H1 (cell line): ENCODE results near the gene ATG7. TPM values are rescaled to one million over a fixed set of nuclear protein-coding genes. Genes with fewer than 3 reads are reported as not detected.

Experiments used
- CTCF ChIA-PET: fragments of 300-600 bp; sonication (Branson Sonifier 250); formaldehyde crosslinking; loops from one replicate; lab custom pipeline; 2021; ENCODE audit not compliant: partially characterized antibody; lab: Charles Lee
- POLR2A ChIA-PET: fragments of 300-600 bp; sonication (Branson Sonifier 250); formaldehyde crosslinking; loops from one replicate; lab custom pipeline; 2021; ENCODE audit warnings: inconsistent platforms; ENCODE audit not compliant: partially characterized antibody; lab: Charles Lee
- DNase-seq, 2 experiments: peaks; one replicate each; pipeline versions ENCODE4 v3.0.0 to v3.0.0-alpha.2; 2010 to 2022; ENCODE audit warnings: low spot score in 2 of 2, low read depth in 1 of 2, mixed read lengths in 1 of 2
- FAIRE-seq: peaks from 2 replicates; lab custom pipeline; 2011; peaks lifted over from hg19 to GRCh38; lab: Jason Lieb, UNC
- H2AFZ ChIP-seq: 2 replicates; pipeline ENCODE4 v1.8.1; 2012; ENCODE audit warnings: low read length, inconsistent platforms
- H2AK5ac ChIP-seq: 2 replicates; pipeline ENCODE4 v1.6.1; 2013; ENCODE audit warnings: low read depth, low read length
- H2BK120ac ChIP-seq: replicated peaks from 2 replicates; pipeline ENCODE3; 2013; ENCODE audit warnings: low read depth, low read length, inconsistent platforms
- H2BK12ac ChIP-seq: 2 replicates; pipeline ENCODE4 v1.6.1; 2013; ENCODE audit warnings: low read depth, low read length
- H2BK15ac ChIP-seq: 2 replicates; pipeline ENCODE4 v1.6.1; 2013; ENCODE audit warnings: low read length
- H2BK20ac ChIP-seq: 2 replicates; pipeline ENCODE4 v1.6.1; 2013; ENCODE audit warnings: low read length
- H2BK5ac ChIP-seq: 2 replicates; pipeline ENCODE4 v1.6.1; 2013; ENCODE audit warnings: low read depth, low read length
- H3K14ac ChIP-seq: 2 replicates; pipeline ENCODE4 v1.6.1; 2013; ENCODE audit warnings: inconsistent platforms; ENCODE audit not compliant: insufficient read length
- H3K18ac ChIP-seq: 2 replicates; pipeline ENCODE4 v1.6.1; 2013; ENCODE audit warnings: low read length; ENCODE audit errors: extremely low read depth
- H3K23ac ChIP-seq: 2 replicates; pipeline ENCODE4 v1.6.1; 2013; ENCODE audit warnings: inconsistent platforms; ENCODE audit not compliant: insufficient read length
- H3K23me2 ChIP-seq: 2 replicates; pipeline ENCODE4 v1.6.1; 2013; ENCODE audit warnings: low read depth, low read length
- H3K27ac ChIP-seq: 2 replicates; pipeline ENCODE4 v1.6.1; 2011; ENCODE audit warnings: low read depth, low read length, inconsistent platforms
- H3K27me3 ChIP-seq, 4 experiments: replicated peaks in 1 of 4; 1 replicate in 1 of 4; 2 replicates in 3 of 4; pipeline versions ENCODE4 v1.6.1 to v1.8.1; 2011 to 2013; ENCODE audit warnings: low read length in 3 of 4, mild to moderate bottlenecking in 3 of 4, inconsistent platforms in 2 of 4, mixed read lengths in 2 of 4, moderate library complexity in 1 of 4; ENCODE audit not compliant: control insufficient read depth in 3 of 4, insufficient read depth in 3 of 4; ENCODE audit errors: extremely low read depth in 1 of 4
- H3K36me3 ChIP-seq, 4 experiments: 2 replicates each; pipeline versions ENCODE4 v1.6.1 to v1.8.1; 2011 to 2013; ENCODE audit warnings: mild to moderate bottlenecking in 4 of 4, low read length in 3 of 4, moderate library complexity in 2 of 4, control low read depth in 1 of 4, inconsistent platforms in 1 of 4; ENCODE audit not compliant: insufficient read depth in 4 of 4, control insufficient read depth in 2 of 4
- H3K4ac ChIP-seq: replicated peaks from 2 replicates; pipeline ENCODE3; 2013; ENCODE audit warnings: low read length, low read depth, mixed read lengths, inconsistent platforms; ENCODE audit not compliant: insufficient read length
- H3K4me1 ChIP-seq, 4 experiments: replicated peaks in 1 of 4; 1 replicate in 1 of 4; 2 replicates in 3 of 4; pipeline versions ENCODE4 v1.6.1 to v1.8.1; 2011 to 2013; ENCODE audit warnings: low read length in 3 of 4, inconsistent platforms in 2 of 4, mixed read lengths in 1 of 4; ENCODE audit not compliant: insufficient read depth in 4 of 4, control insufficient read depth in 3 of 4
- H3K4me2 ChIP-seq, 2 experiments: 2 replicates each; pipeline versions ENCODE4 v1.6.1 to v1.8.1; 2011 to 2013; ENCODE audit warnings: low read depth in 2 of 2, low read length in 2 of 2, control low read depth in 1 of 2, inconsistent platforms in 1 of 2, mild to moderate bottlenecking in 1 of 2; ENCODE audit not compliant: insufficient read depth in 1 of 2
- H3K4me3 ChIP-seq, 4 experiments: fragments of 200-600, 300-600 bp in 1 of 4; sonication (generic), shearing (Covaris generic), sonication (Bioruptor Twin) in 1 of 4; 2 replicates each; pipeline versions ENCODE4 v1.5.1 to v1.8.1; 2011 to 2016; ENCODE audit warnings: low read length in 4 of 4, low read depth in 3 of 4, control low read depth in 2 of 4, inconsistent platforms in 2 of 4, mild to moderate bottlenecking in 2 of 4, mixed read lengths in 1 of 4, moderate library complexity in 1 of 4; ENCODE audit not compliant: insufficient read depth in 2 of 4; ENCODE audit errors: extremely low read depth in 1 of 4
- H3K56ac ChIP-seq: replicated peaks from 2 replicates; pipeline ENCODE3; 2013; ENCODE audit warnings: low read depth, mild to moderate bottlenecking, mixed read lengths, low read length, inconsistent platforms; ENCODE audit not compliant: insufficient read length
- H3K79me1 ChIP-seq: 2 replicates; pipeline ENCODE4 v1.6.1; 2013; ENCODE audit warnings: low read depth, low read length, control low read depth
- H3K79me2 ChIP-seq, 2 experiments: 2 replicates each; pipeline versions ENCODE4 v1.6.1 to v1.8.1; 2012 to 2013; ENCODE audit warnings: low read length in 2 of 2, mild to moderate bottlenecking in 2 of 2, inconsistent platforms in 1 of 2; ENCODE audit not compliant: insufficient read depth in 2 of 2, control insufficient read depth in 1 of 2
- H3K9ac ChIP-seq, 4 experiments: replicated peaks in 1 of 4; 1 replicate in 1 of 4; 2 replicates in 3 of 4; pipeline versions ENCODE4 v1.6.1 to v1.8.1; 2011 to 2013; ENCODE audit warnings: low read depth in 3 of 4, low read length in 3 of 4, control low read depth in 2 of 4, mild to moderate bottlenecking in 2 of 4, moderate library complexity in 2 of 4, inconsistent platforms in 1 of 4; ENCODE audit errors: extremely low read depth in 1 of 4
- H3K9me3 ChIP-seq, 2 experiments: 2 replicates each; pipeline versions ENCODE4 v1.6.1 to v1.8.1; 2012 to 2013; ENCODE audit warnings: mild to moderate bottlenecking in 2 of 2, moderate library complexity in 2 of 2, control low read depth in 1 of 2, inconsistent platforms in 1 of 2, low read depth in 1 of 2, low read length in 1 of 2, mixed read lengths in 1 of 2; ENCODE audit not compliant: insufficient read depth in 2 of 2
- H4K20me1 ChIP-seq, 2 experiments: replicated peaks in 1 of 2; 2 replicates each; pipeline versions ENCODE3 to v1.8.1; 2011 to 2013; ENCODE audit warnings: inconsistent platforms in 2 of 2, low read length in 2 of 2, mild to moderate bottlenecking in 1 of 2; ENCODE audit not compliant: insufficient read depth in 2 of 2, control insufficient read depth in 1 of 2
- H4K5ac ChIP-seq: 2 replicates; pipeline ENCODE4 v1.6.1; 2013; ENCODE audit warnings: low read length, low read depth, mixed read lengths, inconsistent platforms; ENCODE audit not compliant: insufficient read length
- H4K8ac ChIP-seq: 2 replicates; pipeline ENCODE4 v1.8.0; 2013; ENCODE audit warnings: mild to moderate bottlenecking, moderate library complexity, low read length, inconsistent platforms; ENCODE audit not compliant: insufficient read depth; ENCODE audit errors: extremely low read depth
- H4K91ac ChIP-seq: replicated peaks from 2 replicates; pipeline ENCODE3; 2013; ENCODE audit warnings: low read length, mixed read lengths, inconsistent platforms; ENCODE audit not compliant: insufficient read length
- BRCA1 ChIP-seq: IDR thresholded peaks from 2 replicates; pipeline ENCODE4 v1.6.1; 2012; ENCODE audit warnings: low read depth, low read length, improper control_type of control experiment
- CTCF ChIP-seq, 3 experiments: IDR thresholded peaks; 1 replicate in 2 of 3; 2 replicates in 1 of 3; pipeline versions ENCODE4 v1.5.1 to v1.6.1; 2011; ENCODE audit warnings: low read length in 3 of 3, mild to moderate bottlenecking in 3 of 3, inconsistent platforms in 2 of 3, low read depth in 1 of 3, moderate library complexity in 1 of 3; ENCODE audit not compliant: insufficient read depth in 1 of 3; ENCODE audit errors: control extremely low read depth in 1 of 3
- EP300 ChIP-seq, 2 experiments: IDR thresholded peaks; 1 replicate in 1 of 2; 2 replicates in 1 of 2; pipeline ENCODE4 v1.6.1; 2011 to 2012; ENCODE audit warnings: low read depth in 2 of 2, low read length in 2 of 2, mild to moderate bottlenecking in 2 of 2, borderline replicate concordance in 1 of 2, inconsistent platforms in 1 of 2, moderate library complexity in 1 of 2
- NANOG ChIP-seq: IDR thresholded peaks from 2 replicates; pipeline ENCODE4 v1.6.1; 2011; ENCODE audit warnings: low read length, low read depth, mild to moderate bottlenecking, inconsistent platforms; ENCODE audit not compliant: insufficient read depth, poor library complexity, severe bottlenecking
- RAD21 ChIP-seq, 2 experiments: IDR thresholded peaks in 1 of 2; conservative IDR thresholded peaks in 1 of 2; 2 replicates each; pipeline ENCODE4 v1.6.1; 2011; ENCODE audit warnings: low read depth in 2 of 2, low read length in 2 of 2, improper control_type of control experiment in 1 of 2, inconsistent platforms in 1 of 2, mild to moderate bottlenecking in 1 of 2, moderate library complexity in 1 of 2
- SP4 ChIP-seq: IDR thresholded peaks from 2 replicates; pipeline ENCODE4 v1.6.1; 2012; ENCODE audit warnings: low read length, inconsistent platforms
- SUZ12 ChIP-seq: fragments of 200-600 bp; sonication (generic); IDR thresholded peaks from 2 replicates; pipeline ENCODE4 v1.6.1; 2012; ENCODE audit warnings: mild to moderate bottlenecking, inconsistent platforms, low read length, moderate library complexity, mixed read lengths
- TEAD4 ChIP-seq: IDR thresholded peaks from 2 replicates; pipeline ENCODE4 v1.6.1; 2012; ENCODE audit warnings: low read depth, low read length, inconsistent platforms, mixed read lengths
- WGBS, 2 experiments: shearing (Covaris generic) in 1 of 2; methylation state at CpG; one replicate each; pipeline versions ENCODE4 v1.1.6 to v1.1.7; 2013 to 2015; ENCODE audit warnings: low lambda C conversion rate in 2 of 2, mixed read lengths in 2 of 2, inconsistent platforms in 1 of 2, low coverage in 1 of 2, missing lambda C conversion rate in 1 of 2; ENCODE audit not compliant: insufficient replicate concordance in 2 of 2, insufficient coverage in 1 of 2, insufficient read length in 1 of 2; ENCODE audit errors: extremely low coverage in 1 of 2, missing lambda C conversion rate in 1 of 2; 5-methylcytosine and 5-hydroxymethylcytosine counted together
- polyA plus RNA-seq, 7 experiments: library from polyadenylated mRNA; depleted of rRNA in 3 of 7; stranded (reverse) in 5 of 7; unstranded in 2 of 7; fragments of >200 nt in 5 of 7; fragments of 200-250 nt in 2 of 7; gene quantifications; 1 replicate in 5 of 7; 2 replicates in 1 of 7; 4 replicates in 1 of 7; pipeline versions ENCODE4 v1.2.1 to v1.2.3, GENCODE V29; 2011 to 2013; ENCODE audit warnings: missing spikeins in 2 of 7, mixed read lengths in 2 of 7
- total RNA-seq: library from RNA; stranded (reverse); fragmentation: NEBNext Ultra II Directional; extraction: Animal tissue kit (Norgen Biotek cat#: 25700); gene quantifications from 2 replicates; pipeline ENCODE4 v1.2.1, GENCODE V29; 2021

ATG7 gene
- total and polyA plus RNA-seq, 2 of the 8 experiments (the other 6 are each of a cell fraction or from before 2014, with no cell fraction given): 15.0 to 19.1 TPM

- 73% methylated on average over 2 of the region's 2 CpGs; no CpG with 5 or more reads in 1 of the 2 experiments for WGBS, 2 experiments
- Histone ChIP-seq H2AFZ (no peak overlapping the region), H3K9ac (no peak overlapping the region)
Observed at GRCh38 chr3:11379238-11379823, 107.1 kb downstream of the ATG7 start.

More at GRCh38 chr3:11379238-11379823, 107.1 kb downstream of the ATG7 start:
- H2BK120ac ChIP-seq: no peak overlapping the region
- no peak overlapping the region for H3K56ac ChIP-seq
- no peak overlapping the region for H3K4me3 ChIP-seq
- H3K79me2 ChIP-seq: no peaks in the 10 kb centered on the region
- POLR2A ChIA-PET: interaction anchor here (0.6 to 1.2 kb wide), 2 partner anchors 264 to 270 kb away, joined by 4 to 6 read pairs; partner anchors contain the start of gene VGLL4
- DNase-seq: no peak
- no peak overlapping the region for H3K14ac ChIP-seq
- no peaks in the 10 kb centered on the region; the same call in 1 of the 2 replicates for H3K23me2 ChIP-seq
- H2BK15ac ChIP-seq: no peak overlapping the region
- no peak overlapping the region for H4K91ac ChIP-seq
- H2BK5ac ChIP-seq: no peak overlapping the region
- H3K36me3 ChIP-seq: no peaks in the 10 kb centered on the region
- H4K8ac ChIP-seq: no peak overlapping the region
- no peaks in the 10 kb centered on the region for H3K79me1 ChIP-seq
- CTCF ChIA-PET: interaction anchor here (0.6 to 7.5 kb wide), 63 partner anchors 9 to 542 kb away, joined by 3 to 79 read pairs (median 4); partner anchors contain the start of genes TAMM41 and VGLL4
- TF ChIP-seq BRCA1: no peak
- TF ChIP-seq TEAD4: 0 out of 2 replicates have a peak, but pooled peaks have one; percentile 14
- TF ChIP-seq EP300 (IDR thresholded peaks at IDR 0.05; ENCODE audit: borderline replicate concordance in 1 of 2, low read depth in 2 of 2, low read length in 2 of 2): no peak
- peak; percentile 80 to 81 for TF ChIP-seq RAD21 (IDR thresholded peaks at IDR 0.05 in 1 of 2, conservative IDR thresholded peaks at IDR 0.05 in 1 of 2; ENCODE audit: low read depth in 2 of 2, low read length in 2 of 2)
- TF ChIP-seq NANOG: no peak
- TF ChIP-seq CTCF (IDR thresholded peaks at IDR 0.05; ENCODE audit: control extremely low read depth in 1 of 3, insufficient read depth in 1 of 3, low read depth in 1 of 3, low read length in 3 of 3): peak in 2 of 3 experiments; percentile 34 to 48; a peak in 2 of 4 replicates
- no peak for TF ChIP-seq SUZ12
- TF ChIP-seq SP4: no peak
- H3K9me3 ChIP-seq: no peaks in the 10 kb centered on the region
- H2AK5ac ChIP-seq: no peak overlapping the region
- no peak overlapping the region for H3K18ac ChIP-seq
- no peak overlapping the region for H3K23ac ChIP-seq
- H3K27ac ChIP-seq: no peak overlapping the region
- H3K4me2 ChIP-seq: no peak overlapping the region
- no peak overlapping the region for H3K4ac ChIP-seq
- no peaks in the 10 kb centered on the region for H3K27me3 ChIP-seq
- H4K20me1 ChIP-seq: no peaks in the 10 kb centered on the region
- no peak overlapping the region for H2BK12ac ChIP-seq
- FAIRE-seq: no peak
- H3K4me1 ChIP-seq: peaks cover 0 to 8% (median 0%) of the 10 kb centered on the region in 4 experiments; a peak in 2 of 7 replicates
- H2BK20ac ChIP-seq: no peak overlapping the region
- no peak overlapping the region for H4K5ac ChIP-seq
